IMR-90 (cell line): ENCODE results near the gene CD207. TPM values are rescaled to one million over a fixed set of nuclear protein-coding genes. Genes with fewer than 3 reads are reported as not detected.

Source experiments
- ATAC-seq: fragments of 200-7000 bp; cut with Tn5 transposase; 2 replicates; pipeline ENCODE4 v1.9.1; 2020; ENCODE audit warnings: low read depth, mild to moderate bottlenecking, moderate library complexity
- BruUV-seq: library from RNA; stranded (reverse); fragments of 400-500 nt; replicated peaks from 2 replicates; lab custom pipeline; 2021; lab: Mats Ljungman, UMichigan
- CTCF ChIA-PET: fragments of 300-600 bp; formaldehyde crosslinking; extraction: SDS; loops from one replicate; lab custom pipeline; 2021; ENCODE audit warnings: antibody characterized with exemption; lab: Yijun Ruan, JAX
- POLR2A ChIA-PET: fragments of 300-600 bp; sonication (Branson Sonifier 250); formaldehyde crosslinking; loops from one replicate; lab custom pipeline; 2022; ENCODE audit warnings: antibody characterized with exemption; ENCODE audit not compliant: unreplicated experiment; lab: Charles Lee
- DNase-seq: peaks from one replicate; pipeline ENCODE4 v3.0.0; 2013
- H2AFZ ChIP-seq: replicated peaks from 2 replicates; pipeline ENCODE3; 2013; ENCODE audit warnings: low read length, mild to moderate bottlenecking; ENCODE audit not compliant: poor library complexity
- H2AK5ac ChIP-seq: 2 replicates; pipeline ENCODE4 v1.6.1; 2013; ENCODE audit warnings: low read depth, low read length, inconsistent platforms
- H2AK9ac ChIP-seq: replicated peaks from 2 replicates; pipeline ENCODE3; 2013; ENCODE audit warnings: mild to moderate bottlenecking, low read depth, low read length, moderate library complexity; ENCODE audit not compliant: poor library complexity
- H2BK120ac ChIP-seq: 2 replicates; pipeline ENCODE4 v1.6.1; 2013; ENCODE audit warnings: low read depth, low read length, inconsistent platforms
- H2BK15ac ChIP-seq: 3 replicates; pipeline ENCODE4 v1.6.1; 2013; ENCODE audit warnings: low read depth, low read length, inconsistent platforms
- H2BK20ac ChIP-seq: 2 replicates; pipeline ENCODE4 v1.6.1; 2013; ENCODE audit warnings: low read depth, mild to moderate bottlenecking, inconsistent platforms, low read length, moderate library complexity
- H2BK5ac ChIP-seq: 2 replicates; pipeline ENCODE4 v1.6.1; 2013; ENCODE audit warnings: mild to moderate bottlenecking, low read depth, low read length, inconsistent platforms; ENCODE audit not compliant: poor library complexity, severe bottlenecking
- H3K14ac ChIP-seq: replicated peaks from 2 replicates; pipeline ENCODE4 v1.6.1; 2013; ENCODE audit warnings: low read depth, low read length, inconsistent platforms
- H3K18ac ChIP-seq: 2 replicates; pipeline ENCODE4 v1.6.1; 2013; ENCODE audit warnings: low read depth, low read length, control low read depth
- H3K23ac ChIP-seq: 2 replicates; pipeline ENCODE4 v1.6.1; 2013; ENCODE audit warnings: low read depth, low read length, inconsistent platforms
- H3K27ac ChIP-seq: 2 replicates; pipeline ENCODE4 v1.5.1; 2013; ENCODE audit warnings: mild to moderate bottlenecking, control low read depth, low read length; ENCODE audit not compliant: insufficient read depth
- H3K27me3 ChIP-seq: 2 replicates; pipeline ENCODE4 v1.6.1; 2013; ENCODE audit warnings: low read length; ENCODE audit not compliant: control insufficient read depth, insufficient read depth
- H3K36me3 ChIP-seq: 2 replicates; pipeline ENCODE4 v1.6.1; 2013; ENCODE audit warnings: low read length, mixed read lengths; ENCODE audit not compliant: control insufficient read depth, insufficient read depth
- H3K4ac ChIP-seq: 2 replicates; pipeline ENCODE4 v1.6.1; 2013; ENCODE audit warnings: low read depth, low read length, inconsistent platforms
- H3K4me1 ChIP-seq: 2 replicates; pipeline ENCODE4 v1.6.1; 2013; ENCODE audit warnings: low read length, mixed read lengths; ENCODE audit not compliant: control insufficient read depth, insufficient read depth
- H3K4me2 ChIP-seq: 2 replicates; pipeline ENCODE4 v1.6.1; 2013; ENCODE audit warnings: low read depth, mild to moderate bottlenecking, control low read depth, low read length, moderate library complexity
- H3K4me3 ChIP-seq: 2 replicates; pipeline ENCODE4 v1.5.1; 2013; ENCODE audit warnings: low read depth, mild to moderate bottlenecking, control low read depth, low read length, moderate library complexity; ENCODE audit not compliant: insufficient read depth
- H3K56ac ChIP-seq: 2 replicates; pipeline ENCODE4 v1.6.1; 2013; ENCODE audit warnings: low read length, inconsistent platforms; ENCODE audit not compliant: insufficient read depth; ENCODE audit errors: extremely low read depth
- H3K79me1 ChIP-seq, 2 experiments: 2 replicates each; pipeline ENCODE4 v1.6.1; 2013; ENCODE audit warnings: low read length in 2 of 2, inconsistent platforms in 1 of 2, low read depth in 1 of 2
- H3K9ac ChIP-seq: 2 replicates; pipeline ENCODE4 v1.6.1; 2013; ENCODE audit warnings: low read depth, low read length, control low read depth
- H3K9me1 ChIP-seq: 2 replicates; pipeline ENCODE4 v1.6.1; 2013; ENCODE audit warnings: low read length, inconsistent platforms; ENCODE audit not compliant: insufficient read depth
- H3K9me3 ChIP-seq: 2 replicates; pipeline ENCODE4 v1.6.1; 2013; ENCODE audit warnings: low read length; ENCODE audit not compliant: control insufficient read depth, insufficient read depth
- H4K20me1 ChIP-seq: 2 replicates; pipeline ENCODE4 v1.6.1; 2013; ENCODE audit warnings: low read length, inconsistent platforms; ENCODE audit not compliant: insufficient read depth
- H4K5ac ChIP-seq: 2 replicates; pipeline ENCODE4 v1.6.1; 2013; ENCODE audit warnings: mild to moderate bottlenecking, low read depth, low read length, control low read depth
- H4K8ac ChIP-seq, 2 experiments: 2 replicates each; pipeline ENCODE4 v1.6.1; 2013; ENCODE audit warnings: low read depth in 2 of 2, low read length in 2 of 2, control low read depth in 1 of 2, inconsistent platforms in 1 of 2
- H4K91ac ChIP-seq: 2 replicates; pipeline ENCODE4 v1.6.1; 2013; ENCODE audit warnings: low read depth, low read length, inconsistent platforms; ENCODE audit not compliant: insufficient read depth
- BHLHE40 ChIP-seq: fragments of 150-350 bp; IDR thresholded peaks from 2 replicates; pipeline ENCODE4 v1.6.1; 2016; ENCODE audit warnings: mild to moderate bottlenecking, low read depth, low read length
- CEBPB ChIP-seq: IDR thresholded peaks from 2 replicates; pipeline ENCODE4 v1.6.1; 2012; ENCODE audit warnings: low read depth, low read length, improper control_type of control experiment
- CHD1 ChIP-seq: IDR thresholded peaks from 2 replicates; pipeline ENCODE4 v1.6.1; 2012; ENCODE audit warnings: low read depth, low read length, improper control_type of control experiment
- CTCF ChIP-seq: conservative IDR thresholded peaks from 2 replicates; pipeline ENCODE4 v1.5.1; 2012; ENCODE audit warnings: mild to moderate bottlenecking, low read depth, low read length, improper control_type of control experiment
- FOS ChIP-seq: fragments of 150-350 bp; IDR thresholded peaks from 2 replicates; pipeline ENCODE4 v1.6.1; 2016; ENCODE audit warnings: low read depth, low read length
- MAFK ChIP-seq: IDR thresholded peaks from 2 replicates; pipeline ENCODE4 v1.6.1; 2012; ENCODE audit warnings: low read depth, low read length, improper control_type of control experiment
- MAZ ChIP-seq: IDR thresholded peaks from 2 replicates; pipeline ENCODE4 v1.6.1; 2012; ENCODE audit warnings: low read depth, mild to moderate bottlenecking, low read length, improper control_type of control experiment, moderate library complexity, borderline replicate concordance
- MXI1 ChIP-seq: IDR thresholded peaks from 2 replicates; pipeline ENCODE4 v1.6.1; 2012; ENCODE audit warnings: low read depth, mild to moderate bottlenecking, low read length, moderate library complexity, borderline replicate concordance
- NFE2L2 ChIP-seq: fragments of 150-350 bp; IDR thresholded peaks from 2 replicates; pipeline ENCODE4 v1.6.1; 2016; ENCODE audit warnings: low read depth, mild to moderate bottlenecking, low read length
- POLR2A ChIP-seq: IDR thresholded peaks from 2 replicates; pipeline ENCODE4 v1.6.1; 2012; ENCODE audit warnings: mild to moderate bottlenecking, low read depth, low read length
- RAD21 ChIP-seq: IDR thresholded peaks from 2 replicates; pipeline ENCODE4 v1.6.1; 2012; ENCODE audit warnings: low read length, improper control_type of control experiment
- RCOR1 ChIP-seq: IDR thresholded peaks from 2 replicates; pipeline ENCODE4 v1.6.1; 2012; ENCODE audit warnings: mild to moderate bottlenecking, low read length, improper control_type of control experiment; ENCODE audit not compliant: insufficient replicate concordance
- RFX5 ChIP-seq: IDR thresholded peaks from 2 replicates; pipeline ENCODE4 v1.8.0; 2012; ENCODE audit warnings: low read depth, mild to moderate bottlenecking, low read length, moderate library complexity
- SMC3 ChIP-seq: fragments of 150-350 bp; IDR thresholded peaks from 2 replicates; pipeline ENCODE4 v1.6.1; 2016; ENCODE audit warnings: low read depth, mild to moderate bottlenecking, antibody characterized with exemption, low read length, moderate library complexity
- USF2 ChIP-seq: fragments of 150-350 bp; IDR thresholded peaks from 2 replicates; pipeline ENCODE4 v1.6.1; 2017; ENCODE audit warnings: mild to moderate bottlenecking, antibody characterized with exemption, low read length, low read depth
- WGBS, 2 experiments: methylation state at CpG; one replicate each; pipeline versions ENCODE4 v1.1.5 to v1.1.7; 2013; ENCODE audit warnings: missing lambda C conversion rate in 2 of 2; ENCODE audit not compliant: insufficient read length in 1 of 2; ENCODE audit errors: extremely low coverage in 2 of 2; 5-methylcytosine and 5-hydroxymethylcytosine counted together
- dilution Hi-C: fragments of 300-500 bp; cut with HindIII; formaldehyde crosslinking; loops from one replicate; pipeline ENCODE4 v1.14.3; 2018; ENCODE audit warnings: low sequenced_read_pairs; ENCODE audit not compliant: unreplicated experiment
- in situ Hi-C: fragments of 300-500 bp; cut with MboI; formaldehyde crosslinking; loops from 3 replicates; pipeline ENCODE4 v1.14.3; 2019; ENCODE audit warnings: low sequenced_read_pairs, inconsistent platforms, mixed read lengths
- intact Hi-C: fragments of 100-400 bp; cut with micrococcal nuclease; formaldehyde crosslinking; loops from 2 replicates; pipeline ENCODE4 v1.10.0; 2022
- polyA plus RNA-seq, 3 experiments: library from polyadenylated mRNA; depleted of rRNA; stranded (reverse); fragments of >200 nt; gene quantifications; 2 replicates each; pipeline ENCODE4 v1.2.3, GENCODE V29; 2012; ENCODE audit warnings: low replicate concordance in 1 of 3
- total RNA-seq: library from RNA; depleted of rRNA; stranded (reverse); fragments of >200 nt; gene quantifications from 2 replicates; pipeline ENCODE4 v1.2.3, GENCODE V29; 2012
- TF ChIP-seq, protein P1 (sequence below): fragments of 150-350 bp; IDR thresholded peaks from 2 replicates; pipeline ENCODE4 v1.6.1; 2016; ENCODE audit warnings: low read depth, mild to moderate bottlenecking, low read length, moderate library complexity, borderline replicate concordance

Gene CD207
- total and polyA plus RNA-seq, 2 of the 4 experiments (the other 2 are of a cell fraction) = not detected

- Histone ChIP-seq H4K20me1 (no peaks in the 10 kb centered on the region), H3K27me3 (no peaks in the 10 kb centered on the region; the same call in 1 of the 2 replicates), H4K91ac (no peak overlapping the region), H3K79me1 (no peaks in the 10 kb centered on the region), H2BK20ac (no peak overlapping the region), H3K56ac (no peak overlapping the region), H3K9me3 (no peaks in the 10 kb centered on the region), H2AK9ac (no peak overlapping the region), H3K4me1 (no peaks in the 10 kb centered on the region), H2AK5ac (no peak overlapping the region), H2AFZ (no peak overlapping the region), H3K14ac (no peak overlapping the region), H3K18ac (no peak overlapping the region), H2BK15ac (no peak overlapping the region), H3K27ac (no peak overlapping the region), H3K9me1 (no peaks in the 10 kb centered on the region), H4K8ac (no peak overlapping the region), H4K5ac (no peak overlapping the region), H3K9ac (no peak overlapping the region), H3K23ac (no peak overlapping the region), H3K4me3 (no peak overlapping the region), H3K36me3 (no peaks in the 10 kb centered on the region), H2BK5ac (no peak overlapping the region), H2BK120ac (no peak overlapping the region), H3K4me2 (no peak overlapping the region), H3K4ac (no peak overlapping the region)
- ATAC-seq (no peak), DNase-seq (no peak)
- BruUV-seq = no TSS peak
- ChIA-PET CTCF (interaction anchor here (0.6 kb wide), 1 partner anchor 1007 kb away, joined by 4 read pairs; no protein-coding TSS in a partner anchor), POLR2A (no interaction called here)
- intact Hi-C loops (no loop called here), dilution Hi-C loops (no loop called here), in situ Hi-C loops (no loop called here)
- no peak for TF ChIP-seq MXI1
- TF ChIP-seq RAD21 = no peak
- TF ChIP-seq MAFK = no peak
- TF ChIP-seq CEBPB = no peak
- TF ChIP-seq MAZ = no peak
- TF ChIP-seq POLR2A = no peak
- no peak for TF ChIP-seq BHLHE40
- no peak for TF ChIP-seq RCOR1
- TF ChIP-seq, protein P1, sequence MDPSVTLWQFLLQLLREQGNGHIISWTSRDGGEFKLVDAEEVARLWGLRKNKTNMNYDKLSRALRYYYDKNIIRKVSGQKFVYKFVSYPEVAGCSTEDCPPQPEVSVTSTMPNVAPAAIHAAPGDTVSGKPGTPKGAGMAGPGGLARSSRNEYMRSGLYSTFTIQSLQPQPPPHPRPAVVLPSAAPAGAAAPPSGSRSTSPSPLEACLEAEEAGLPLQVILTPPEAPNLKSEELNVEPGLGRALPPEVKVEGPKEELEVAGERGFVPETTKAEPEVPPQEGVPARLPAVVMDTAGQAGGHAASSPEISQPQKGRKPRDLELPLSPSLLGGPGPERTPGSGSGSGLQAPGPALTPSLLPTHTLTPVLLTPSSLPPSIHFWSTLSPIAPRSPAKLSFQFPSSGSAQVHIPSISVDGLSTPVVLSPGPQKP = no peak
- no peak for TF ChIP-seq CTCF
- no peak for TF ChIP-seq FOS
- TF ChIP-seq SMC3 = no peak
- TF ChIP-seq RFX5 = no peak
- TF ChIP-seq NFE2L2 = no peak
- TF ChIP-seq USF2 = no peak
- TF ChIP-seq CHD1 = no peak
- WGBS, 2 experiments = 80% methylated on average over 1 of the region's 7 CpGs; no CpG with 5 or more reads in 1 of the 2 experiments
These were observed 6.8 kb upstream of the CD207 start for GRCh38 chr2:70842401-70842800.
